Measurements from ENCODE around the gene PVALB. TPM values are rescaled to one million over a fixed set of nuclear protein-coding genes. Genes with fewer than 3 reads are reported as not detected.

PVALB gene
- total and polyA plus RNA-seq, 2 donors (not counting 1 experiment from before 2014, with no cell fraction given), result not detected

GRCh38 chr22:36765943-36766450, 50.8 kb downstream of the PVALB start:
- no peak for TF ChIP-seq EZH2 (IDR thresholded peaks at IDR 0.05; ENCODE audit: borderline replicate concordance, insufficient read depth, low read depth, low read length, poor library complexity, severe bottlenecking)
- TF ChIP-seq, protein P1, sequence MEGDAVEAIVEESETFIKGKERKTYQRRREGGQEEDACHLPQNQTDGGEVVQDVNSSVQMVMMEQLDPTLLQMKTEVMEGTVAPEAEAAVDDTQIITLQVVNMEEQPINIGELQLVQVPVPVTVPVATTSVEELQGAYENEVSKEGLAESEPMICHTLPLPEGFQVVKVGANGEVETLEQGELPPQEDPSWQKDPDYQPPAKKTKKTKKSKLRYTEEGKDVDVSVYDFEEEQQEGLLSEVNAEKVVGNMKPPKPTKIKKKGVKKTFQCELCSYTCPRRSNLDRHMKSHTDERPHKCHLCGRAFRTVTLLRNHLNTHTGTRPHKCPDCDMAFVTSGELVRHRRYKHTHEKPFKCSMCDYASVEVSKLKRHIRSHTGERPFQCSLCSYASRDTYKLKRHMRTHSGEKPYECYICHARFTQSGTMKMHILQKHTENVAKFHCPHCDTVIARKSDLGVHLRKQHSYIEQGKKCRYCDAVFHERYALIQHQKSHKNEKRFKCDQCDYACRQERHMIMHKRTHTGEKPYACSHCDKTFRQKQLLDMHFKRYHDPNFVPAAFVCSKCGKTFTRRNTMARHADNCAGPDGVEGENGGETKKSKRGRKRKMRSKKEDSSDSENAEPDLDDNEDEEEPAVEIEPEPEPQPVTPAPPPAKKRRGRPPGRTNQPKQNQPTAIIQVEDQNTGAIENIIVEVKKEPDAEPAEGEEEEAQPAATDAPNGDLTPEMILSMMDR (IDR thresholded peaks at IDR 0.05), result no peak
- no peaks in the 10 kb centered on the region for H4K20me1 ChIP-seq (ENCODE audit: control insufficient read depth, insufficient read depth, low read length, poor library complexity, severe bottlenecking)
- ChIA-PET POLR2A (no interaction called here), CTCF (interaction anchor here (4.6 kb wide), 1 partner anchor 8 kb away, joined by 15 read pairs; no protein-coding TSS in a partner anchor)
- H3K9me3 ChIP-seq (ENCODE audit: control extremely low read depth in 1 of 3, control insufficient read depth in 2 of 3, insufficient read depth in 1 of 3, low read length in 2 of 3), result peaks cover 0 to 6% (median 0%) of the 10 kb centered on the region in 3 donors
- no peaks in the 10 kb centered on the region for H3K4me1 ChIP-seq (ENCODE audit: control insufficient read depth in 2 of 2, insufficient read depth in 2 of 2, low read length in 2 of 2)
- no peak overlapping the region for H3K4me3 ChIP-seq (ENCODE audit: control extremely low read depth in 1 of 5, extremely low read depth in 1 of 5, insufficient read depth in 1 of 5, low read depth in 2 of 5, low read length in 4 of 5)
- no peaks in the 10 kb centered on the region for H3K4me1 Mint-ChIP-seq
- no peaks in the 10 kb centered on the region for H3K27me3 Mint-ChIP-seq
- H3K36me3 ChIP-seq (replicated peaks in 1 of 2; ENCODE audit: control extremely low read depth in 1 of 2, control insufficient read depth in 1 of 2, extremely low read depth in 1 of 2, insufficient read depth in 2 of 2, low read length in 1 of 2), result peaks cover 0 to 20% of the 10 kb centered on the region in 2 experiments
- WGBS (ENCODE audit: insufficient coverage), result 92% methylated on average over 8 of the region's 11 CpGs
- no peak overlapping the region for H2AFZ ChIP-seq (ENCODE audit: insufficient read depth, low read depth, low read length, poor library complexity, severe bottlenecking)
- intact Hi-C loops (cut with micrococcal nuclease), result no loop called here
- H3K9ac ChIP-seq (ENCODE audit: low read length), result no peak overlapping the region
- ATAC-seq (ENCODE audit: low read depth) (no peak), DNase-seq (no peak)
- H3K9me3 Mint-ChIP-seq (ENCODE audit: insufficient read depth), result no peaks in the 10 kb centered on the region
- H3K27me3 ChIP-seq (replicated peaks in 1 of 4; ENCODE audit: control extremely low read depth in 1 of 4, control insufficient read depth in 3 of 4, insufficient read depth in 4 of 4, low read length in 3 of 4), result no peaks in the 10 kb centered on the region
- H3K79me2 ChIP-seq (ENCODE audit: control insufficient read depth, insufficient read depth, low read length), result no peaks in the 10 kb centered on the region
- no peak overlapping the region for H3K4me3 Mint-ChIP-seq
- no peak overlapping the region for H3K27ac ChIP-seq (ENCODE audit: low read length in 2 of 2)
- no peak overlapping the region for H3K27ac Mint-ChIP-seq
- H3K4me2 ChIP-seq (replicated peaks; ENCODE audit: low read depth, low read length, poor library complexity, severe bottlenecking), result no peak overlapping the region

GRCh38 chr22:36765131-36765942, 51.5 kb downstream of the PVALB start:
- Histone ChIP-seq H3K9me3 (ENCODE audit: control extremely low read depth in 1 of 3, control insufficient read depth in 2 of 3, insufficient read depth in 1 of 3, low read length in 2 of 3) (peaks cover 0 to 6% (median 0%) of the 10 kb centered on the region in 3 donors), H2AFZ (ENCODE audit: insufficient read depth, low read depth, low read length, poor library complexity, severe bottlenecking) (no peak overlapping the region), H3K9ac (ENCODE audit: low read length) (no peak overlapping the region), H3K27ac (ENCODE audit: low read length in 2 of 2) (no peak overlapping the region), H3K27me3 (replicated peaks in 1 of 4; ENCODE audit: control extremely low read depth in 1 of 4, control insufficient read depth in 3 of 4, insufficient read depth in 4 of 4, low read length in 3 of 4) (no peaks in the 10 kb centered on the region), H3K4me2 (replicated peaks; ENCODE audit: low read depth, low read length, poor library complexity, severe bottlenecking) (no peak overlapping the region), H3K4me1 (ENCODE audit: control insufficient read depth in 2 of 2, insufficient read depth in 2 of 2, low read length in 2 of 2) (no peaks in the 10 kb centered on the region), H3K36me3 (replicated peaks in 1 of 2; ENCODE audit: control extremely low read depth in 1 of 2, control insufficient read depth in 1 of 2, extremely low read depth in 1 of 2, insufficient read depth in 2 of 2, low read length in 1 of 2) (peaks cover 0 to 20% of the 10 kb centered on the region in 2 experiments), H3K79me2 (ENCODE audit: control insufficient read depth, insufficient read depth, low read length) (no peaks in the 10 kb centered on the region), H3K4me3 (ENCODE audit: control extremely low read depth in 1 of 5, extremely low read depth in 1 of 5, insufficient read depth in 1 of 5, low read depth in 2 of 5, low read length in 4 of 5) (no peak overlapping the region), H4K20me1 (ENCODE audit: control insufficient read depth, insufficient read depth, low read length, poor library complexity, severe bottlenecking) (no peaks in the 10 kb centered on the region)
- DNase-seq, result no peak
- intact Hi-C loops (cut with micrococcal nuclease), result no loop called here
- no peak overlapping the region for H3K4me3 Mint-ChIP-seq
- ChIA-PET POLR2A (no interaction called here), CTCF (interaction anchor here (4.6 kb wide), 1 partner anchor 8 kb away, joined by 15 read pairs; no protein-coding TSS in a partner anchor)
- no peaks in the 10 kb centered on the region for H3K9me3 Mint-ChIP-seq (ENCODE audit: insufficient read depth)
- TF ChIP-seq EZH2 (IDR thresholded peaks at IDR 0.05; ENCODE audit: borderline replicate concordance, insufficient read depth, low read depth, low read length, poor library complexity, severe bottlenecking), result no peak
- TF ChIP-seq, protein P1 (IDR thresholded peaks at IDR 0.05), result no peak
- ATAC-seq (ENCODE audit: low read depth), result no peak
- WGBS (ENCODE audit: insufficient coverage), result 98% methylated on average over 10 of the region's 17 CpGs
- no peak overlapping the region for H3K27ac Mint-ChIP-seq
- H3K27me3 Mint-ChIP-seq, result no peaks in the 10 kb centered on the region
- no peaks in the 10 kb centered on the region for H3K4me1 Mint-ChIP-seq
